Fibroblast of peridontal ligament (primary cell): ENCODE results near the gene FARP1.

ENCODE experiments used
- DNase-seq: peaks from one replicate; pipeline ENCODE4 v3.0.0-alpha.2; 2010; ENCODE audit errors: extremely low read depth

The FARP1 gene

GRCh38 chr13:98142380-98143156 is at the start of gene FARP1:
FARP1 (plus strand) TSS chr13:98143094; CDS start chr13:98213243, 70,149 bp downstream.
- peak; percentile 38 for DNase-seq

GRCh38 chr13:98094678-98095266 is 48.1 kb upstream of the FARP1 start:
- DNase-seq: no peak

DNA sequence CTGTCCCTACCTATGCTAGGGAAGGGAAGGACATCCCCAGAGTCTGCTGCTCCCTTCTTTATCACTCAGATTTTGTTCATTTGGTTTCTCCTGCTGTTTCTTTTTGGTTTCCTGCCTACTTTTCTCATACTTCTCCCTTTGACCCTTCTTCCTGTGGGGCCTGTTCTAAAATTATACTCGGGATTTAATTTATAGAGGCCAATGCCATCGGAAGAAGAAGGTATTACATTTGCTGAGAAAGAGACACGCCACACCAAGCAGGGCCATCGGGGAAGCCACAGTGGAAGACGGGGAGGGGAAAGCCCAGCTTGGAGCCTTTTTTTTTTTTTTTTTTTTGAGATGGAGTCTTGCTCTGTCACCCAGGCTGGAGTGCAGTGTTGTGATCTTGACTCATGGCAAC is 46.8 kb upstream of the FARP1 start:
- DNase-seq: no peak

DNA sequence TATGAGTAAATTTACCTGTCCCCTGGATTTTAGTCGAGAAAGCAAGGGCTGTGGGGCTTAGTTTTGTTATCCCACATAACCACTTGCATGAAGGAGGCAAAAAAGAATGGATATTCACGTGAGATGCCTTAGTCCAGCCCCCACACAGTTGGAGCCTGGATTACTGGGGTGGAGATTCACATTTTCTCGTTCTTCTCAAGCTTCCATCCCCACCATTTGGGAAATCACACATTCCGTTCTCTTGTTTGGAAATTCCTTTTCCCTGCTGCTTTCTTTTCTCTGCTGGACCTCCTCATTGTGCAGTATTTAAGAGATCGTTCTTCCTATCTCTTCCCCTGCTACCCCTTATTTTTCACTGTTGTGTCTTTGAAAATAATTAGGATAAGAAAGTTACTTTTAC is 45.1 kb upstream of the FARP1 start:
- no peak for DNase-seq

DNA sequence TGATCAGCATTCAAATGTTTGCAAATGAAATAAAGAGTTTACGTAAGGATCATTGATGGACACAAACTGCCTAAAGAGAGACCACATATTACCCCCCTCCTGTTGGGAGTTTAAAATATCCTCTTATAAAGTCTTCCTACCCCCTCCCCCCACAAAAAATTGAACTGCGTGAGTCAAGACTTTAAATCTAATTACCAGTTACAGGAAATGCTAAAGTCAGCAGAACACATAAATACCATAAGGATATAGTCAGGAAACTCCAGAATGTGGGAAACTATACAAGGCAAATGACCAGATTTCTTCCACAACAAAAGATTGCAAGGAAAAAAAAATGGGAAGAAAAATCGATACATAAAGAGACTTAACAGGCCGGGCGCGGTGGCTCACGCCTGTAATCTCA is 44.4 kb upstream of the FARP1 start:
- peak; percentile 81 for DNase-seq

GRCh38 chr13:98099627-98100026 is 43.3 kb upstream of the FARP1 start:
- no peak for DNase-seq

GRCh38 chr13:98100481-98100880 is 42.4 kb upstream of the FARP1 start:
- no peak for DNase-seq

GRCh38 chr13:98103531-98103930 is 39.4 kb upstream of the FARP1 start:
- no peak for DNase-seq

GRCh38 chr13:98103942-98104880 is 38.7 kb upstream of the FARP1 start:
- DNase-seq: peak; percentile 37

DNA sequence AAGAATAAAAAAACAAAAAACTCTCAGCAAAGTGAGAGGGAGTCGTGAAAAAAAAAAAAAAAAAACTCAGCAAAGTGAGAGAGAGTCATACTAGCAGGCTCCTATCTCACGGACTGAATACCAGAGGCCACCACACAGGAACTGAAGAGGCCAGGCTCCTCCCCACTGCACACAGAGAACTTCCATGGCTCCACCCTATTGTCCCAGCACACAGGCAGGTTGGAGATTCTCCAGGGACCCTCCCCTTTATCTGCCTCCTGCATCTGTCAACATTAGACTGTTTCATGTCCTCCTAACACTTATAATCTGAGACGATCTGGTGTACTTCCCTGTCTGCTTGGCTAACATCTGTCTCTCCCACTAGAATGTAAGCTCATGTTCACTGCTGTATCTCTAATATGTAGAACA is 37.0 kb upstream of the FARP1 start:
- no peak for DNase-seq

- no peak for DNase-seq
Measured at GRCh38 chr13:98108341-98108740, 34.6 kb upstream of the FARP1 start.

GRCh38 chr13:98109226-98109853 is 33.6 kb upstream of the FARP1 start:
- DNase-seq: no peak

DNA sequence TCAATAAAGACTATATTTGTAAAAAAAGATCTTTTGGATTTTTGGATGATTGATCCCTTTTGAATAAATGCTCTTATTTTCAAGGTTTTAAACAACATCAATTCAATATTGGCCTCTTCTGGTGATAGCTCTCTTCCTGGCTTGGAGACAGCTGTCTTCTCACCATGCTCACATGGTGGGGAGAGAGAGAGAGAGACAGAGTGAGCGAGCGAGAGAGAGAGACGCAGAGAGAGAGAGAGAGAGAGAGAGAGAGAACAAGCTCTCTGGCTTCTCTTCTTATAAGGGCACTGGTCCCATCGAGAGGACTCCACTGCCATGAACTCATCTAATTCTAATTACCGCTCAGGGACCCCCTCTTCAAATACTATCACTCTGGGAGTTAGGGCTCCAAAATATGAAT is 32.1 kb upstream of the FARP1 start:
- no peak for DNase-seq

GRCh38 chr13:98111168-98112098 is 31.5 kb upstream of the FARP1 start:
- no peak for DNase-seq

DNA sequence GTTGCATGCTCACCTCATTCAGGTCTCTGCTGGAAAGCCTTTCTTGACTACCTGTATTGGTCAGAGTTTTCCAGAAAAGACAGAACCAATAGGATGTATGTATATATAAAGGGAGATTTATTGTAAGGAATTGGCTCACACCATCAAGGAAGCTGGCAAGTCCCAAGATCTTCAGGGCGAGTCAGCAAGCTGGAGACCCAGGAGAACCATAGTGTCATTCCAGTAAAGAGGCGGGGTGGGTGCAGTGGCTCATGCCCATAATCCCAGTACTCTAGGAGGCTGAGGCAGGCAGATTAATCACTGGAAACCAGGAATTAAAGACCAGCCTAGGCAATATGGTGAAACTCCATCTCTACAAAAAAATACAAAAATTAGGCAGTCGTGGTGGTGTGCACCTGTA is 30.4 kb upstream of the FARP1 start:
- no peak for DNase-seq

DNA sequence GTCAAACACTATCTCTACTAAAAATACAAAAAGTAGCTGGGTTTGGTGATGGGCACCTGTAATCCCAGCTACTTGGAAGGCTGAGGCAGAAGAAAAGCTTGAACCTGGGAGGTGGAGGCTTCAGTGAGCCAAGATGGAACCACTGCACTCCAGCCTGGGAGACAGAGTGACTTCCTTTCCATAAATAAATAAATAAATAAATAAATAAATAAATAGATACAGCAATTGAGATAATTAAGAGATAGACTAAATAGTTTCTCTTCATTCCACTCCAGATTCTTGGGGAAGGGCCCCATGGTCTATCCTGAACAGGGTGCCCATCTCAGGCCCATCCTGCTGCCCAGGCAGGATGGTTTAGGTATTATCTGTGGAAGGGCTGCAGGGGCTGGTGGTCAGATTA is 24.0 kb upstream of the FARP1 start:
- no peak for DNase-seq

DNA sequence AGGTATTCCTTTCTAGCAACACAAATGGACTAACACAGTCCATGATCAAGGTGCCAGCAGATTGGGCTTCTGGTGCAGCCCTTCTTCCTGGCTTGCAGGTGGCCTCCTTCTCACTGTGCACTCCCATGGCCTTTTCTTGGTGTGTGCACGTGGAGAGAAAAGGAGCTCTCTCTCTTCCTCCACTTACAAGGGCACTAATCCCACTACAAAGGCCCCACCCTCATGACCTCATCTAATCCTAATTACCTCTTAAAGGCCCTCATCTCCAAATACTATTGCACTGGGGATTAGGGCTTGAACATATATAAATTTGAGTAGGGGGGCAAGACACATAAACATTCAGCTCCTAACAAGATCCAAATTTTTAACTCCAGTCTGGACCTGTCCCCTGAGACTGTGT is 19.7 kb upstream of the FARP1 start:
- DNase-seq: no peak

- DNase-seq: peak; percentile 9
Measured at GRCh38 chr13:98129059-98129746, 13.7 kb upstream of the FARP1 start.

GRCh38 chr13:98133946-98134345 is 8.9 kb upstream of the FARP1 start:
- DNase-seq: no peak

DNA sequence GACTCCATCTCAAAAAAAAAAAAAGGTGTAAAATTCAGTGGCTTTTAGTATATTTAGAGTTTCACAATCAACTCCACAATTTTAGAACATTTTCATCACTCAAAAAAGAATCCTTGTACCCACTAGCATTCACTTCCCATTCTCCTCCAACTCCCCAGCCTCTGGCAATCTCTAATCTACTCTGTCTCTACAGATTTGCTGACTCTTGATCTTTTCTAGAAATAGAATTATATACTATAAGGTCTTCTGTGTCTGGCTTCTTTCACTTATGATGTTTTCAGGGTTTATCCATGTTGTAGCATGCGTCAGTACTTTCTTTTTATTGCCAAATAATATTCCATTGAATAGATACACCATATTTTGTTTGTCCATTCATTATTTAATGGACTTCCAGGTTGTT is 8.0 kb upstream of the FARP1 start:
- no peak for DNase-seq
